Fibroblast of lung (primary cell): ENCODE measurements around the gene NUCB1. TPM values are rescaled to one million over a fixed set of nuclear protein-coding genes. Genes with fewer than 3 reads are reported as not detected.

Source experiments
- DNase-seq, 2 donors: peaks; one replicate each; pipeline versions ENCODE4 v3.0.0 to v3.0.0-alpha.2; 2010; ENCODE audit warnings: low read depth in 2 of 2
- H2AFZ ChIP-seq: 2 replicates; pipeline ENCODE4 v1.5.1; 2012; ENCODE audit warnings: low read length, control low read depth, inconsistent platforms
- H3K27ac ChIP-seq: 2 replicates; pipeline ENCODE4 v1.5.1; 2011; ENCODE audit warnings: low read length, control low read depth; ENCODE audit not compliant: insufficient read depth
- H3K27me3 ChIP-seq: 2 replicates; pipeline ENCODE4 v1.5.1; 2011; ENCODE audit warnings: mild to moderate bottlenecking, low read length; ENCODE audit not compliant: control insufficient read depth, insufficient read depth
- H3K36me3 ChIP-seq: 2 replicates; pipeline ENCODE4 v1.5.1; 2011; ENCODE audit warnings: low read length; ENCODE audit not compliant: control insufficient read depth, insufficient read depth
- H3K4me1 ChIP-seq: 2 replicates; pipeline ENCODE4 v1.5.1; 2011; ENCODE audit warnings: low read length; ENCODE audit not compliant: control insufficient read depth, insufficient read depth; ENCODE audit errors: extremely low read depth
- H3K4me2 ChIP-seq: 2 replicates; pipeline ENCODE4 v1.5.1; 2011; ENCODE audit warnings: low read length, control low read depth; ENCODE audit not compliant: insufficient read depth; ENCODE audit errors: extremely low read depth
- H3K4me3 ChIP-seq, 4 experiments: fragments of 200-600 bp in 1 of 4; sonication (generic) in 1 of 4; replicated peaks in 1 of 4; 2 replicates each; pipeline ENCODE4 v1.5.1; 2011 to 2016; ENCODE audit warnings: low read length in 4 of 4, low read depth in 3 of 4, mild to moderate bottlenecking in 3 of 4, control low read depth in 2 of 4, inconsistent platforms in 1 of 4, mixed read lengths in 1 of 4; ENCODE audit not compliant: insufficient read depth in 1 of 4; ENCODE audit errors: control extremely low read depth in 1 of 4
- H3K79me2 ChIP-seq: 2 replicates; pipeline ENCODE4 v1.5.1; 2012; ENCODE audit warnings: mild to moderate bottlenecking, low read length, inconsistent platforms; ENCODE audit not compliant: control insufficient read depth, insufficient read depth
- H3K9ac ChIP-seq: 2 replicates; pipeline ENCODE4 v1.5.1; 2011; ENCODE audit warnings: mild to moderate bottlenecking, low read length, control low read depth; ENCODE audit not compliant: insufficient read depth
- H3K9me3 ChIP-seq: 2 replicates; pipeline ENCODE4 v1.5.1; 2012; ENCODE audit warnings: low read depth, low read length; ENCODE audit not compliant: control insufficient read depth, insufficient read depth
- H4K20me1 ChIP-seq: 2 replicates; pipeline ENCODE4 v1.5.1; 2011; ENCODE audit warnings: low read length; ENCODE audit not compliant: control insufficient read depth, insufficient read depth; ENCODE audit errors: extremely low read depth
- CTCF ChIP-seq, 2 donors: IDR thresholded peaks in 1 of 2; conservative IDR thresholded peaks in 1 of 2; 1 replicate in 1 of 2; 2 replicates in 1 of 2; pipeline ENCODE4 v1.5.1; 2011 to 2012; ENCODE audit warnings: low read length in 2 of 2, control low read depth in 1 of 2, inconsistent platforms in 1 of 2, low read depth in 1 of 2, mild to moderate bottlenecking in 1 of 2
- EZH2 ChIP-seq: IDR thresholded peaks from 2 replicates; pipeline ENCODE4 v1.5.1; 2012; ENCODE audit warnings: low read length, control low read depth, mild to moderate bottlenecking; ENCODE audit errors: missing control alignments
- polyA plus RNA-seq, 2 donors: library from polyadenylated mRNA; depleted of rRNA in 1 of 2; stranded (reverse) in 1 of 2; unstranded in 1 of 2; fragments of >200 nt; gene quantifications; 2 replicates each; pipeline ENCODE4 v1.2.1, GENCODE V29; 2011 to 2012; ENCODE audit warnings: missing spikeins in 1 of 2
- total RNA-seq: library from RNA; depleted of rRNA; stranded (reverse); fragments of >200 nt; gene quantifications from 2 replicates; pipeline ENCODE4 v1.2.1, GENCODE V29; 2014

NUCB1 gene
- total and polyA plus RNA-seq, 2 donors (not counting 1 experiment from before 2014, with no cell fraction given) = 129 to 130 TPM

- TF ChIP-seq CTCF (conservative IDR thresholded peaks at IDR 0.05 in 1 of 2, IDR thresholded peaks at IDR 0.05 in 1 of 2; ENCODE audit: low read depth in 1 of 2, low read length in 2 of 2) (no peak), EZH2 (no peak)
- H4K20me1 ChIP-seq = no peaks in the 10 kb centered on the region
These were observed 46.0 kb upstream of the NUCB1 start for GRCh38 chr19:48854103-48854502.

GRCh38 chr19:48856921-48857320 is 43.2 kb upstream of the NUCB1 start:
- Histone ChIP-seq H3K9me3 (no peaks in the 10 kb centered on the region), H2AFZ (no peak overlapping the region), H3K4me2 (no peak overlapping the region), H4K20me1 (no peaks in the 10 kb centered on the region), H3K27me3 (no peaks in the 10 kb centered on the region), H3K36me3 (peaks cover 22% of the 10 kb centered on the region), H3K4me1 (no peaks in the 10 kb centered on the region), H3K79me2 (no peaks in the 10 kb centered on the region), H3K27ac (no peak overlapping the region), H3K4me3 (no peak overlapping the region), H3K9ac (no peak overlapping the region)
- peak in 1 of 2 donors; percentile 45 for DNase-seq
- TF ChIP-seq CTCF (conservative IDR thresholded peaks at IDR 0.05 in 1 of 2, IDR thresholded peaks at IDR 0.05 in 1 of 2; ENCODE audit: low read depth in 1 of 2, low read length in 2 of 2) (no peak), EZH2 (no peak)

More at GRCh38 chr19:48854103-48854502, 46.0 kb upstream of the NUCB1 start:
- H2AFZ ChIP-seq = no peak overlapping the region
- no peak overlapping the region for H3K27ac ChIP-seq
- H3K79me2 ChIP-seq = no peaks in the 10 kb centered on the region
- no peak for DNase-seq
- no peak overlapping the region for H3K9ac ChIP-seq
- H3K4me2 ChIP-seq = no peak overlapping the region
- no peaks in the 10 kb centered on the region for H3K27me3 ChIP-seq
- H3K4me1 ChIP-seq = no peaks in the 10 kb centered on the region
- H3K9me3 ChIP-seq = no peaks in the 10 kb centered on the region
- no peak overlapping the region for H3K4me3 ChIP-seq
- peaks cover 14% of the 10 kb centered on the region for H3K36me3 ChIP-seq

GRCh38 chr19:48858984-48859710 is 41.0 kb upstream of the NUCB1 start:
- Histone ChIP-seq H3K9ac (no peak overlapping the region), H3K4me2 (no peak overlapping the region), H3K36me3 (peaks cover 18% of the 10 kb centered on the region), H3K27me3 (no peaks in the 10 kb centered on the region), H3K27ac (no peak overlapping the region), H3K4me3 (no peak overlapping the region), H3K9me3 (no peaks in the 10 kb centered on the region), H4K20me1 (no peaks in the 10 kb centered on the region), H3K79me2 (no peaks in the 10 kb centered on the region), H3K4me1 (no peaks in the 10 kb centered on the region), H2AFZ (no peak overlapping the region)
- TF ChIP-seq EZH2 (no peak), CTCF (conservative IDR thresholded peaks at IDR 0.05 in 1 of 2, IDR thresholded peaks at IDR 0.05 in 1 of 2; ENCODE audit: low read depth in 1 of 2, low read length in 2 of 2) (no peak)
- DNase-seq = no peak
